PC-3 (cell line): ENCODE data around the gene RASL12. TPM values are rescaled to one million over a fixed set of nuclear protein-coding genes. Genes with fewer than 3 reads are reported as not detected.

ENCODE experiments used
- ATAC-seq: fragments of 200-7000 bp; cut with Tn5 transposase; 2 replicates; pipeline ENCODE4 v1.9.1; 2020; ENCODE audit warnings: mild to moderate bottlenecking, moderate library complexity
- BruUV-seq: library from RNA; stranded (reverse); fragments of 400-500 nt; replicated peaks from 2 replicates; lab custom pipeline; 2021; lab: Mats Ljungman, UMichigan
- CTCF ChIA-PET: fragments of 300-600 bp; sonication (Branson Sonifier 250); formaldehyde crosslinking; loops from one replicate; lab custom pipeline; 2022; ENCODE audit warnings: antibody characterized with exemption; lab: Charles Lee
- POLR2A ChIA-PET: fragments of 300-600 bp; sonication (Branson Sonifier 250); formaldehyde crosslinking; loops from one replicate; lab custom pipeline; 2022; ENCODE audit warnings: antibody characterized with exemption; ENCODE audit not compliant: unreplicated experiment; lab: Charles Lee
- DNase-seq: peaks from one replicate; pipeline ENCODE4 v3.0.0-alpha.2; 2015
- H2AFZ ChIP-seq: fragments of 300-600 bp; sonication (generic); 2 replicates; pipeline ENCODE4 v1.6.0; 2016; ENCODE audit warnings: antibody characterized with exemption, low read length
- H3F3A ChIP-seq: fragments of 300-600 bp; sonication (generic); one replicate; pipeline ENCODE4 v1.6.0; 2017; ENCODE audit warnings: antibody characterized with exemption, low read length, control low read depth, mild to moderate bottlenecking; ENCODE audit not compliant: unreplicated experiment
- H3K27ac ChIP-seq: fragments of 300-600 bp; sonication (generic); 2 replicates; pipeline ENCODE4 v1.5.1; 2016; ENCODE audit warnings: mild to moderate bottlenecking, low read length
- H3K27me3 ChIP-seq: fragments of 300-600 bp; sonication (generic); 2 replicates; pipeline ENCODE4 v1.6.1; 2016; ENCODE audit warnings: low read length, mixed read lengths
- H3K36me3 ChIP-seq: fragments of 300-600 bp; sonication (generic); 2 replicates; pipeline ENCODE4 v1.6.1; 2016; ENCODE audit warnings: low read depth, mixed run types, low read length, mixed read lengths
- H3K4me1 ChIP-seq: fragments of 300-600 bp; sonication (generic); 2 replicates; pipeline ENCODE4 v1.5.1; 2016; ENCODE audit warnings: low read length; ENCODE audit not compliant: insufficient read depth
- H3K4me2 ChIP-seq: fragments of 300-600 bp; sonication (generic); 2 replicates; pipeline ENCODE4 v1.6.0; 2016; ENCODE audit warnings: low read length
- H3K4me3 ChIP-seq: fragments of 300-600 bp; sonication (generic); 2 replicates; pipeline ENCODE4 v1.5.1; 2016; ENCODE audit warnings: mild to moderate bottlenecking, low read length, mixed read lengths
- H3K79me2 ChIP-seq: fragments of 300-600 bp; sonication (generic); 2 replicates; pipeline ENCODE4 v1.6.1; 2017; ENCODE audit warnings: low read length, mixed read lengths
- H3K9ac ChIP-seq: fragments of 300-600 bp; sonication (generic); 2 replicates; pipeline ENCODE4 v1.6.0; 2016; ENCODE audit warnings: mild to moderate bottlenecking, low read length
- H3K9me2 ChIP-seq: fragments of 300-600 bp; sonication (generic); replicated peaks from 2 replicates; pipeline ENCODE4 v1.6.1; 2016; ENCODE audit warnings: mixed run types, low read length, mixed read lengths
- H3K9me3 ChIP-seq: fragments of 300-600 bp; sonication (generic); 2 replicates; pipeline ENCODE4 v1.6.1; 2016; ENCODE audit warnings: low read length, mixed read lengths
- H4K20me1 ChIP-seq: fragments of 300-600 bp; sonication (generic); 2 replicates; pipeline ENCODE4 v1.6.1; 2016; ENCODE audit warnings: low read length, mixed read lengths
- EZH2 ChIP-seq: fragments of 300-600 bp; sonication (generic); IDR thresholded peaks from one replicate; pipeline ENCODE4 v1.6.1; 2017; ENCODE audit warnings: antibody characterized with exemption, mild to moderate bottlenecking, low read length; ENCODE audit not compliant: unreplicated experiment
- EZH2phosphoT487 ChIP-seq: fragments of 300-600 bp; sonication (generic); IDR thresholded peaks from 2 replicates; pipeline ENCODE4 v1.6.1; 2018; ENCODE audit warnings: mild to moderate bottlenecking, antibody characterized with exemption, low read length, borderline replicate concordance
- intact Hi-C: fragments of 100-400 bp; cut with micrococcal nuclease; formaldehyde crosslinking; loops from 2 replicates; pipeline ENCODE4 v1.9.0; 2023
- total RNA-seq: library from RNA; depleted of rRNA; stranded (reverse); fragments of >200 nt; gene quantifications from 2 replicates; pipeline ENCODE4 v1.2.3, GENCODE V29; 2014
- TF ChIP-seq, protein P1 (sequence below): fragments of 300-600 bp; sonication (generic); conservative IDR thresholded peaks from 2 replicates; pipeline ENCODE4 v1.5.1; 2017; ENCODE audit warnings: antibody characterized with exemption, low read depth, mild to moderate bottlenecking, low read length

The RASL12 gene
- total RNA-seq, 1 experiment from 2014 or later = not detected

DNA sequence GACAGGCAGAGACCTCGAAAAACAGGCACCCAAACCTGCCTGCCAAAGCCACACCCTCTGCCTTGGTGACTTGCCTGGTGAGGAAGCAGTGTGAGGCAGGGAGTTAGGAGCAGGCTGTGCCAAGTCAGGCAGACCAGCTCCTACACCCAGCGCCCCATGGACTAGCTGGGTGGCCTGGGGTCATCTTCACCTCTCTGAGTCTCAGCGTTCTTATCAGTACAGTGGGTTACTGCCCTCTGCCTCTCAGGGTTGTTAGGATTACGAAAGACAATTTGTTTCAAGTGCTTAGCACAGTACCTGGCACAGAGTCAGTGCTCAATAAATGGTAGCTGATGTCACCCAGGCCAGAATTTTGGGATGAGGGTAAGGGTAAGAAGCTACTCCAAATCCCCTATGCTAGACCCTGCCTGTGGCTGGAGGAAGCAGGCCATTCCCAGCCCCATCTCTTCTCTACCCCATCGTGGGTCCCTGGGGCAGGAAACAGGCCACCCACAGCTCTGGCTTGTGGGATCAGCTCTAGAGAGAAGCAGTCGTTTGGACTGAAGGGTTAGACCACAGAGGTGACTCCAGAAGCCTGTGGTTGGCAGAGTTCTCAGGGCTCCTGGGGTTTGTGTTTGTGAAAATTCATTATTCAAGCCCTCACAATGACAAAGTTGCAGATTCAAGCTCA, 12.5 kb downstream of the RASL12 start:
- ChIA-PET POLR2A (interaction anchor here (0.6 kb wide), 1 partner anchor 232 kb away, joined by 3 read pairs; the partner anchor contains the start of gene PARP16), CTCF (no interaction called here)
- Histone ChIP-seq H3K9me2 (no peaks in the 10 kb centered on the region), H3K4me2 (no peak overlapping the region), H3K79me2 (no peaks in the 10 kb centered on the region), H3K27me3 (no peaks in the 10 kb centered on the region), H3K4me3 (no peak overlapping the region), H2AFZ (no peak overlapping the region), H3K36me3 (no peaks in the 10 kb centered on the region), H3K27ac (no peak overlapping the region), H3F3A (no peaks in the 10 kb centered on the region), H3K4me1 (peaks cover 17% of the 10 kb centered on the region), H4K20me1 (no peaks in the 10 kb centered on the region), H3K9me3 (no peaks in the 10 kb centered on the region), H3K9ac (no peak overlapping the region)
- no TSS peak for BruUV-seq
- DNase-seq = peak; percentile 43
- TF ChIP-seq EZH2 (no peak), EZH2phosphoT487 (no peak)
- TF ChIP-seq, protein P1, sequence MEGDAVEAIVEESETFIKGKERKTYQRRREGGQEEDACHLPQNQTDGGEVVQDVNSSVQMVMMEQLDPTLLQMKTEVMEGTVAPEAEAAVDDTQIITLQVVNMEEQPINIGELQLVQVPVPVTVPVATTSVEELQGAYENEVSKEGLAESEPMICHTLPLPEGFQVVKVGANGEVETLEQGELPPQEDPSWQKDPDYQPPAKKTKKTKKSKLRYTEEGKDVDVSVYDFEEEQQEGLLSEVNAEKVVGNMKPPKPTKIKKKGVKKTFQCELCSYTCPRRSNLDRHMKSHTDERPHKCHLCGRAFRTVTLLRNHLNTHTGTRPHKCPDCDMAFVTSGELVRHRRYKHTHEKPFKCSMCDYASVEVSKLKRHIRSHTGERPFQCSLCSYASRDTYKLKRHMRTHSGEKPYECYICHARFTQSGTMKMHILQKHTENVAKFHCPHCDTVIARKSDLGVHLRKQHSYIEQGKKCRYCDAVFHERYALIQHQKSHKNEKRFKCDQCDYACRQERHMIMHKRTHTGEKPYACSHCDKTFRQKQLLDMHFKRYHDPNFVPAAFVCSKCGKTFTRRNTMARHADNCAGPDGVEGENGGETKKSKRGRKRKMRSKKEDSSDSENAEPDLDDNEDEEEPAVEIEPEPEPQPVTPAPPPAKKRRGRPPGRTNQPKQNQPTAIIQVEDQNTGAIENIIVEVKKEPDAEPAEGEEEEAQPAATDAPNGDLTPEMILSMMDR = no peak
- intact Hi-C loops = loop anchor here (2.0 to 10.0 kb wide), 2 partner anchors 31 to 219 kb away; no protein-coding TSS in a partner anchor
- ATAC-seq = no peak

DNA sequence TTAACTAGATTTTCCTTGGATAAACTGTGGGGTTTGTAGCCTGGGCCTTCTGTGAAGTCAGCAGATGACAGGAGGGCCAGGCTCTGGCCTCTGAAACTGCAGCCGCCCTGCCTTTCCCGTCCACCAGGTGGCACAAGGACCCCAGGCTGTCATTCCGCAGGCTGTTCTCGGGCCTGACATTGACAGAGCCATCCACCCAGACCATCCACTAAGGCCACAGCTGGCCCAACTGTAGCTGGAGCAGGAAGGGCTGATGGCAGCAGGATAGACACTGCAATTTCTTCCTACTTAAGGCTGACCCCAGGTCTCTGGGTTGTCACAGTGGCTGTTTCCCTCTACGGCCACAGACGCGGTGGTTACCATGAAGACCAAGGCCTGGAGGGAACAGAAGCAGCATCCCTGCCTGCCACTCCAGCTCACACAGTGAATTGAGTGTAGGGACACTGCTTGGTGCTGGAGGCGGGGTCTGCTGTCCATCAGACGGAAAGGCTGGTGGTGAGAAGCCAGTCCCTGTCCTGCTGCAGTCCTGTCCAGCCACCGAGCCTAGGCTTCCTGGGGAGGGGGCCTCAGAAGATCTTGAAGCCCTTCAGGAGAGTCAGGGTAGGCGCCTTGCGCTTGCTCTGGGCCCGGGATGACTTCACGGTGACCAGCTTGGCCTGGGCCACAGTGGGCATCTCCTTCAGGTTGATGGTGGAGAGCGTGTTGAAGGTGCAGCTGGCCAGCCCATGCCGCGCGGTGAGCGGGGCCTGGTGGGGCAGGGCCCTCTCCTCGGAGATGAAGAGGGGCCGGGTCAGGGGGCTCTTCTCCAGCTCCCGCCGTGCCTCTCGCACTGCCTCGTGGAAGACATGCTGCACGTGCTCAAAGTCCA, 13.2 kb downstream of the RASL12 start:
- TF ChIP-seq, protein P1 = peak; percentile 79
- TF ChIP-seq EZH2 = no peak
- TF ChIP-seq EZH2phosphoT487 = no peak
- H4K20me1 ChIP-seq = no peaks in the 10 kb centered on the region
- H3K27me3 ChIP-seq = no peaks in the 10 kb centered on the region
- peaks cover 22% of the 10 kb centered on the region for H3K4me1 ChIP-seq
- ATAC-seq = peak; percentile 80
- no peak overlapping the region for H3K4me3 ChIP-seq
- no TSS peak for BruUV-seq
- H3K4me2 ChIP-seq = no peak overlapping the region
- no peaks in the 10 kb centered on the region for H3F3A ChIP-seq
- ChIA-PET POLR2A (interaction anchor here (0.6 kb wide), 1 partner anchor 232 kb away, joined by 3 read pairs; the partner anchor contains the start of gene PARP16), CTCF (interaction anchor here (0.5 to 0.6 kb wide), 3 partner anchors 85 to 250 kb away, joined by 4 to 7 read pairs (median 5); partner anchors contain the start of genes CLPX and RNU5B-1)
- H3K9ac ChIP-seq = no peak overlapping the region
- DNase-seq = peak; percentile 65
- H3K9me3 ChIP-seq = no peaks in the 10 kb centered on the region
- no peak overlapping the region for H2AFZ ChIP-seq
- H3K27ac ChIP-seq = no peak overlapping the region
- intact Hi-C loops = loop anchor here (1.0 to 10.0 kb wide), 3 partner anchors 21 to 220 kb away; no protein-coding TSS in a partner anchor
- H3K79me2 ChIP-seq = no peaks in the 10 kb centered on the region
- H3K9me2 ChIP-seq = no peaks in the 10 kb centered on the region
- no peaks in the 10 kb centered on the region for H3K36me3 ChIP-seq
